ENCODE data around the gene TOMM70. TPM values are rescaled to one million over a fixed set of nuclear protein-coding genes. Genes with fewer than 3 reads are reported as not detected.

TOMM70 gene
- total RNA-seq, 1 donor from 2014 or later, result 31.3 TPM

- DNase-seq (no peak), ATAC-seq (no peak)
- intact Hi-C loops (cut with DNase I), result no loop called here
- H3K27me3 ChIP-seq (ENCODE audit: low read depth), result no peaks in the 10 kb centered on the region
- peaks cover 8% of the 10 kb centered on the region for H3K9me3 ChIP-seq
- H3K4me1 ChIP-seq, result peaks cover 40% of the 10 kb centered on the region
- H3K27ac ChIP-seq, result no peak overlapping the region
- H3K36me3 ChIP-seq, result no peaks in the 10 kb centered on the region
- peak overlapping the region; percentile 85 for H3K4me3 ChIP-seq
- no peak for TF ChIP-seq CTCF (IDR thresholded peaks at IDR 0.05)
Measured at GRCh38 chr3:100402891-100403290, 2.0 kb upstream of the TOMM70 start.

GRCh38 chr3:100402256-100402655 lies 1.4 kb upstream of the TOMM70 start:
- TF ChIP-seq CTCF (IDR thresholded peaks at IDR 0.05), result no peak
- peaks cover 40% of the 10 kb centered on the region for H3K4me1 ChIP-seq
- intact Hi-C loops (cut with DNase I), result no loop called here
- H3K36me3 ChIP-seq, result no peaks in the 10 kb centered on the region
- H3K4me3 ChIP-seq, result peak overlapping the region; percentile 85
- peak overlapping the region; percentile 89 for H3K27ac ChIP-seq
- H3K9me3 ChIP-seq, result peaks cover 5% of the 10 kb centered on the region
- ATAC-seq, result no peak
- no peak for DNase-seq
- no peaks in the 10 kb centered on the region for H3K27me3 ChIP-seq (ENCODE audit: low read depth)

- H3K27ac ChIP-seq, result peak overlapping the region; percentile 89
- ATAC-seq (peak; percentile 1 to 15), DNase-seq (peak; percentile 52)
- H3K27me3 ChIP-seq (ENCODE audit: low read depth), result no peaks in the 10 kb centered on the region
- peak overlapping the region; percentile 85 for H3K4me3 ChIP-seq
- intact Hi-C loops (cut with DNase I), result no loop called here
- H3K4me1 ChIP-seq, result peaks cover 40% of the 10 kb centered on the region
- TF ChIP-seq CTCF (IDR thresholded peaks at IDR 0.05), result no peak
- H3K9me3 ChIP-seq, result no peaks in the 10 kb centered on the region
- H3K36me3 ChIP-seq, result no peaks in the 10 kb centered on the region
Measured at GRCh38 chr3:100401674-100402041, 769 bp upstream of the TOMM70 start.

- Histone ChIP-seq H3K4me1 (peaks cover 40% of the 10 kb centered on the region), H3K27ac (peak overlapping the region; percentile 89), H3K4me3 (peak overlapping the region; percentile 85), H3K27me3 (ENCODE audit: low read depth) (no peaks in the 10 kb centered on the region), H3K36me3 (no peaks in the 10 kb centered on the region), H3K9me3 (no peaks in the 10 kb centered on the region)
- TF ChIP-seq CTCF (IDR thresholded peaks at IDR 0.05), result no peak
- no peak for DNase-seq
- ATAC-seq, result peak; percentile 28 to 40
- intact Hi-C loops (cut with DNase I), result no loop called here
Measured at GRCh38 chr3:100400419-100400779, 490 bp downstream of the TOMM70 start.

GRCh38 chr3:100399341-100400071 lies 1.4 kb downstream of the TOMM70 start:
- H3K9me3 ChIP-seq, result no peaks in the 10 kb centered on the region
- intact Hi-C loops (cut with DNase I), result no loop called here
- peak overlapping the region; percentile 85 for H3K4me3 ChIP-seq
- H3K4me1 ChIP-seq, result peaks cover 40% of the 10 kb centered on the region
- ATAC-seq (no peak), DNase-seq (no peak)
- no peaks in the 10 kb centered on the region for H3K27me3 ChIP-seq (ENCODE audit: low read depth)
- TF ChIP-seq CTCF (IDR thresholded peaks at IDR 0.05), result no peak
- H3K36me3 ChIP-seq, result no peaks in the 10 kb centered on the region
- no peak overlapping the region for H3K27ac ChIP-seq
